ENCODE data around the gene RFNG.

GRCh38 chr17:82082456-82082855 lies 30.8 kb upstream of the RFNG start:
- TF ChIP-seq, protein P1, sequence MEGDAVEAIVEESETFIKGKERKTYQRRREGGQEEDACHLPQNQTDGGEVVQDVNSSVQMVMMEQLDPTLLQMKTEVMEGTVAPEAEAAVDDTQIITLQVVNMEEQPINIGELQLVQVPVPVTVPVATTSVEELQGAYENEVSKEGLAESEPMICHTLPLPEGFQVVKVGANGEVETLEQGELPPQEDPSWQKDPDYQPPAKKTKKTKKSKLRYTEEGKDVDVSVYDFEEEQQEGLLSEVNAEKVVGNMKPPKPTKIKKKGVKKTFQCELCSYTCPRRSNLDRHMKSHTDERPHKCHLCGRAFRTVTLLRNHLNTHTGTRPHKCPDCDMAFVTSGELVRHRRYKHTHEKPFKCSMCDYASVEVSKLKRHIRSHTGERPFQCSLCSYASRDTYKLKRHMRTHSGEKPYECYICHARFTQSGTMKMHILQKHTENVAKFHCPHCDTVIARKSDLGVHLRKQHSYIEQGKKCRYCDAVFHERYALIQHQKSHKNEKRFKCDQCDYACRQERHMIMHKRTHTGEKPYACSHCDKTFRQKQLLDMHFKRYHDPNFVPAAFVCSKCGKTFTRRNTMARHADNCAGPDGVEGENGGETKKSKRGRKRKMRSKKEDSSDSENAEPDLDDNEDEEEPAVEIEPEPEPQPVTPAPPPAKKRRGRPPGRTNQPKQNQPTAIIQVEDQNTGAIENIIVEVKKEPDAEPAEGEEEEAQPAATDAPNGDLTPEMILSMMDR (IDR thresholded peaks at IDR 0.05; ENCODE audit: low read depth, low read length, poor library complexity, severe bottlenecking): no peak
- TF ChIP-seq EZH2phosphoT487 (IDR thresholded peaks at IDR 0.05; ENCODE audit: borderline replicate concordance, low read length): no peak
